NK-92 treated with Interleukin-12 subunit alpha and Interleukin-12 subunit beta, amount 100 ng/mL, for 24 hours (cell line): ENCODE results near the gene ANKRD31.
"Not testable (repeated sequence)": the region's sequence is repeated elsewhere in the genome, so short reads cannot be mapped to it uniquely, and the experiment has no call there.

ENCODE experiments used
- DNase-seq: peaks from one replicate; lab custom pipeline; 2025; lab: John Stamatoyannopoulos, UW

ANKRD31 gene

GRCh38 chr5:75220787-75221186 is 15.9 kb downstream of the ANKRD31 start:
- DNase-seq: not testable (repeated sequence)

GRCh38 chr5:75214928-75215327 is 21.8 kb downstream of the ANKRD31 start:
- DNase-seq: no peak

- DNase-seq: no peak
These were observed 22.3 kb downstream of the ANKRD31 start for GRCh38 chr5:75214409-75214808.

- no peak for DNase-seq
These were observed 33.1 kb downstream of the ANKRD31 start for GRCh38 chr5:75203604-75204003.

- no peak for DNase-seq
These were observed 33.7 kb downstream of the ANKRD31 start for GRCh38 chr5:75202935-75203334.

DNA sequence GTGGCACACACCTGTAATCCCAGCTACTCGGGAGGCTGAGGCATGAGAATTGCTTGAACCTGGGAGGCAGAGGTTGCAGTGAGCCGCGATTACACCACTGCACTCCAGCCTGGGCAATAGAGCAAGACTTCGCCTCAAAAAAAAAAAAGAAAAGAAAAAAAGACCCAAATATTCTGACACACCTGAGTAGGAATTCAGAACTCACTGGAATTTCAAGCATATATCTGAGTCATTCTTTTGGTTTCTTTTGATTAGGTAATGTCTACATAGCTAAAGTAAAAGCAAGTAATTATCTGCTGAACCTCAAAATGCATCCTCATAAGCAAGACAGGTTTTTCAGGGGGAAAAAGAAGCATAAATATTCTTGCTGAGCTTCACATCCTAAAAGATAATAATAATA is 35.9 kb downstream of the ANKRD31 start:
- no peak for DNase-seq

GRCh38 chr5:75199946-75200345 is 36.7 kb downstream of the ANKRD31 start:
- no peak for DNase-seq

DNA sequence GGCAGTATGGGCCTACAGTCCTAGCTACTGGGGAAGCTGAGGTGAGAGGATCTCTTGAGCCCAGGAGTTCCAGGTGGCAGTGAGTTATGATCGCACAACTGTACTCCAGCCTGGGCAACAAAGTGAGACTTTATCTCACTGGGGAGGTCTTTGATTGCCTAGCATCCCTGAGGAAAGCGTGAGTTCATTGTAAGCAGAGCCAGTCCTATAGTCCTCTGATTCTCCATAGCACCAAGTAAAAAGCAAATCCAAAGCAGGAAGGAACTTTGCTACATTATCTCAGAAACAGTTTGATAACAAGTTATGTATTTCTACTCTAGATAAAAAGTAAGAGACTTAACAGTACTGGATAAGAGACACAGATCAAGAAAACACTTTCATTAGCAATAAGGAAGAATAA is 37.6 kb downstream of the ANKRD31 start:
- DNase-seq: no peak

DNA sequence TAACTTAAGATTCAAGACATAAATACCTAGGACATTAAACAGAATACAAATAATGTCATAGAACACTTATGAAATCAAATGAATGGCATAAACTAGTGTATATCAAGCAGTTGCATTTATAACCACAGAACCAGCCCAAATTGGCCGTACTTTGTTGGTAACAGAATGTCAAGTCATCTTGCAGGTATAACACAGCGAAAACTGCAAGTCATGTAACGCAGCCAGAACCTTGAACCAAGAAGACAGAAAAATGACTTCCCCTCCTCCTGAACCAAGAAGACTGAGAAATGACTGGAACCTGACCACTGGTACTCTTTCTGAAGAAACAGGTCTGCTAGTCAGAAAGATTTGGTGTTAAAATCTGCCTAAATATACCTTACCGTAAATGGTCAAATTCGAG is 38.9 kb downstream of the ANKRD31 start:
- DNase-seq: no peak

DNA sequence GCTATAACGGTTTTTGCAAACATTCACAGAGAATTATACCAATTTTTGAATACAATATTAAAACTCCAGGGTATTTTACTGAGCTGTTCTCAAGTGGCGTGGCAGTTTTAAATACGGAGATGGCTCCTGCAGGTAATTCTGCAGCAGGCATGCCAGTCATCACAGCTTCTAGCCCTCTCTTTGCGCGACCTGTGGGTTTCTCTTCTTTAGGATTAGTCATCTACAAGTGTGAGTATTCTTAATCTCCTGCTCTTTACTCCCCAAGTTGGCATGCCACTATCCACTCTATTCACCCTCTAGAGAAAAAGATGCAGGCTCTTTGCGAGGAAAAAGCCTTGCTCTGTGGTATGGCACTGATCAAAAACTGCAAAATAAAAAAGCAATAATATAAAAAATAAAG is 43.9 kb downstream of the ANKRD31 start:
- no peak for DNase-seq

- no peak for DNase-seq
These were observed 44.4 kb downstream of the ANKRD31 start for GRCh38 chr5:75192264-75192663.

GRCh38 chr5:75190227-75190626 is 46.5 kb downstream of the ANKRD31 start:
- DNase-seq: no peak

DNA sequence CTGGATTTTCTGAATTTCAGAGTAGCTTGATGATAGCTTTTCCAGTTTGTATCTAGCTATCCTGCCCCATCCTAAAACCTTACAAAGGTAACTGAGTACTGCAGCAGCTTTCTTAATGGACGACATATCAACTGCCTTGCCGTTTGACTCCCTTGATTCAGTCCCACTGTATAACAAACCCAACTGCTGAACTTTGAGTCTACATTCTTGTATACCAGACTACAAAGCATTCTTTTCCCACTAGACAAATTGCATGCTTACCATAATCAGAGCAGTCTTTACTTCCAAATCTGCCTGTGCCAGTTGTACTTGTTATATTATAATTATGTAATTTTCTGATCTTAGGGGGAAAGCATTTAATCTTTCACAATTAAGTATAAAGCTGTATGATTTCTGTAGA is 47.3 kb downstream of the ANKRD31 start:
- DNase-seq: no peak

DNA sequence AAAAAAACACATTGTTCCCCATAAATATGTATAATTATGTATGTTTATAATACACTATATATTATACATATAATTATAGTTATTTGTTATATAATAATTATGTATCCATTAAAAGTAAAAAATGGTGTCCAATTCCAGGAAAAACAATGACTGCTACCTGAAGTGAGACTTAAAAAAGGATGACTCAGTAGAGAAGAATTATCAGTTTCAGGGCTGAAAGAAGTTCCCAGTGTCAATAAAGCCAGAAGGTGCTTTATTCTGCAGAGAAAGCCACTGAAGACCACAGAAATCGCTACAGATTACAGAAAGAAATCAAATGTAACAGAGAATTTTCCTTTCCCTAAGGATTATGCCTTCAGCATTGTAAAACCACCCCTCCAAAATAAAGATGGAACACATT is 50.9 kb downstream of the ANKRD31 start:
- no peak for DNase-seq

- DNase-seq: not testable (repeated sequence)
These were observed 60.7 kb downstream of the ANKRD31 start for GRCh38 chr5:75176009-75176408.

- not testable (repeated sequence) for DNase-seq
These were observed 61.8 kb downstream of the ANKRD31 start for GRCh38 chr5:75174872-75175271.

DNA sequence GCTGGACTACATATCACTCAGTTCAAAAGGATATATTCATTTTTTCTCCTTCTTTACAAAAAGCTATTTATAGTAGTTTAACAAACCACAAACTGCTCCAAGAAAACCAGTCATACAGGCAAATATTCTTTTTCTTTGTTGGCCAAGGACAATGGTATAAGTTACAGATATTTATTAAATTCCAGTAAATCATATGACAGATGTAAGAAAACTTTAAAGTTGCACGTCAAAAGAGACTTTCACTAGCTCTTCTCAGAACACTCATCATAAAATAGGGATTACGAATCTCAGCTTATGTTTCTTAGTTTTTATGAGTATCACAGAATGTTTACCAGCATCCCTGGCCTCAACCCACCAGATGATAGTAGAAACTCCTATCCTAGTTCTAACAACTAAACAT is 67.2 kb downstream of the ANKRD31 start:
- no peak for DNase-seq

GRCh38 chr5:75168026-75168735 is 68.5 kb downstream of the ANKRD31 start:
- no peak for DNase-seq

DNA sequence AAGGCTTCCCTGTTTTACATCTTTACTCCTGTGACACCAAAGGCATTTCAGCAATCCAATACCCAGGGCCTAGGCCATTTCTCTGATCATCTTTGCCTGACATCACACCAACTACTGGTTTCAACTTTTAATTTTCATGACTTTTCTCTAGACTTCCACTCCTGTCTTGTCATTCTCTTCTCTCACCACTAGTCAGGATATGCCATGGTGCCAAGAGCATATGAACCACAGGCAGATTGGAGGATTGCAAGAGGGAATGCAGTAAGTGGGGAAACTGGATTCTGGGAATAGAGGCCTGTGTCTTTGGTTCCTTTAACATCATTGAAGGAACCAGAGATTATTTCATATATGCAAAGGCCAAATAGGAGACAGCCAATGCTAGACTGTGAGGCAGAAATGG is 69.3 kb downstream of the ANKRD31 start:
- no peak for DNase-seq

- not testable (repeated sequence) for DNase-seq
These were observed 75.2 kb downstream of the ANKRD31 start for GRCh38 chr5:75161508-75161907.

GRCh38 chr5:75156585-75156984 is 80.1 kb downstream of the ANKRD31 start:
- no peak for DNase-seq

DNA sequence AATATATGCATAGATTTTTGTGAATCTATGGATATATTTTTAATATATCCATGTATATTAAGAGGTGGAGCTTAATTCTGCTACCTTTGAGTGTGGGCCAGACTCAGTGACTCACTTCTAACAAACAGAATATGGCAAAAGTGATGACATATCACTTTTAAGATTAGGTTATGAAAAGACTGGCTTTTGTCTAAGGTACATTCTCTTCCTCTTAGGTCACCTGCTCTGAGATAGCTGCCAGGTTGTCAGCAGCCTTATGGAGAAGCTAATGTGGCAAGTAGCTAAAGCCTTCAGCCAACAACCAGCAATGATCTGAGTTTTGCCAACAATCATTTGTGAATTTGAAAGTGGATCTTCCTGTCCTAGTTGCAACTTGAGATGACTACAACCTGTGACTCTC is 83.8 kb downstream of the ANKRD31 start:
- no peak for DNase-seq

DNA sequence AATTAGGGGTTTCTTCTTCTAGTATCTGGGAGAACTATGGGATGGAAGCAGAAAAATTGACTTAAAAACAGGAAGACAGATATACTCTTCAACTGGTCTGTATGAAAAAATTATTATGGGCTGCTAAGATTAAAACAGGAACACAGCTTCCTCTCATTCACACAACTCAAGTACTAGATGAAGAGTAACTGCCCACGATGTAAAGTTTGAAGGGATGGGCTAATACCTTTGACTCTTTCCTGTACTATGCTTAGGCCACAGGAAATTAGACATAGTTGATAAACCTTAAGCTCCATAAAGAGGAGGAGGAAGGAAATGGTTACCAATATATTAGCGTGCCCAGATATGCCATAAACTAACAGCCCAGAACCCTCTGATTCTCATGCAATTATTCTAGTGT is 88.6 kb downstream of the ANKRD31 start:
- DNase-seq: no peak

DNA sequence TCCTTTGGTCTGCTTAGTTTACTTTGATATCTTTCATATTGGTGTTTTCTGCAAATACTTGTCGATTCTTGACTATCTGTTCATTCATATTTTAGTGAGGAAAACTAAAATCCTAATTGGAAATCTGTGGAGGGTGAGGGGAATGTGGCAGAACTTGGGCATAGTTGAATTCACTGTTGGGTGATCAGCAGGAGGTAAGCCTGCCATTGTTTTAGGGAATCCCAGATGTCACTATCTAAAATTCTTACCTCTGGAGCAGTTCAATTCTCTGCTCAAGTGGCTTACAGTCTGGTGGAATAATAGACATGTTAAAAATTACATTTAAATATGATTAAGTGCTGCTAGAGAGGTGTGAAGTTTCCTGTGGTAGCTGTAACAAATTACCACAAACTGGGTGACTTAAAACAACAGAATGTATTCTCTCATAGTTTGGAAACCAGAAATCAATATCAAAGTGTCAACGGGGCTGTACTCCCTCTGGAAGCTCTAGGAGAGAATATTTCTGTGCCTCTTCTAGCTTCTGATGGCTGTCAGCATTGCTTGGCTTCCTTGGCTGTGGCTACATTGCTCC is 94.0 kb downstream of the ANKRD31 start:
- no peak for DNase-seq
